ENCODE data around the gene SPATA18.

GRCh38 chr4:52076731-52077130, 25.6 kb downstream of the SPATA18 start:
- TF ChIP-seq CTCF (IDR thresholded peaks at IDR 0.05) (no peak), POLR2A (IDR thresholded peaks at IDR 0.05) (no peak)
